ENCODE results near the gene GBP2.

The GBP2 gene

GRCh38 chr1:89121641-89122040 lies 4.3 kb downstream of the GBP2 start:
- Histone ChIP-seq H3K4me3 (ENCODE audit: low read length) (no peak overlapping the region), H3K36me3 (ENCODE audit: insufficient read depth, low read depth, low read length) (no peaks in the 10 kb centered on the region), H3K27me3 (ENCODE audit: insufficient read depth, low read length) (no peaks in the 10 kb centered on the region), H3K9me3 (ENCODE audit: insufficient read depth, low read depth, low read length) (no peaks in the 10 kb centered on the region), H3K27ac (ENCODE audit: low read length) (no peak overlapping the region), H3K9ac (ENCODE audit: low read depth, low read length) (no peak overlapping the region), H3K4me1 (ENCODE audit: insufficient read depth, low read length) (no peaks in the 10 kb centered on the region)

- H3K9me3 ChIP-seq (ENCODE audit: insufficient read depth, low read depth, low read length): no peaks in the 10 kb centered on the region
- no peak overlapping the region for H3K4me3 ChIP-seq (ENCODE audit: low read length)
- no peaks in the 10 kb centered on the region for H3K4me1 ChIP-seq (ENCODE audit: insufficient read depth, low read length)
- no peaks in the 10 kb centered on the region for H3K27me3 ChIP-seq (ENCODE audit: insufficient read depth, low read length)
- no peak overlapping the region for H3K27ac ChIP-seq (ENCODE audit: low read length)
- H3K36me3 ChIP-seq (ENCODE audit: insufficient read depth, low read depth, low read length): no peaks in the 10 kb centered on the region
- H3K9ac ChIP-seq (ENCODE audit: low read depth, low read length): no peak overlapping the region
These were observed 11.3 kb downstream of the GBP2 start for GRCh38 chr1:89114662-89115061.

GRCh38 chr1:89112871-89113613 lies 12.9 kb downstream of the GBP2 start:
- Histone ChIP-seq H3K9ac (ENCODE audit: low read depth, low read length) (no peak overlapping the region), H3K27ac (ENCODE audit: low read length) (no peak overlapping the region), H3K4me3 (ENCODE audit: low read length) (no peak overlapping the region), H3K27me3 (ENCODE audit: insufficient read depth, low read length) (no peaks in the 10 kb centered on the region), H3K36me3 (ENCODE audit: insufficient read depth, low read depth, low read length) (no peaks in the 10 kb centered on the region), H3K4me1 (ENCODE audit: insufficient read depth, low read length) (no peaks in the 10 kb centered on the region), H3K9me3 (ENCODE audit: insufficient read depth, low read depth, low read length) (no peaks in the 10 kb centered on the region)

GRCh38 chr1:89104687-89105086 lies 21.2 kb downstream of the GBP2 start:
- H3K36me3 ChIP-seq (ENCODE audit: insufficient read depth, low read depth, low read length): no peaks in the 10 kb centered on the region
- no peak overlapping the region for H3K4me3 ChIP-seq (ENCODE audit: low read length)
- H3K9me3 ChIP-seq (ENCODE audit: insufficient read depth, low read depth, low read length): no peaks in the 10 kb centered on the region
- H3K9ac ChIP-seq (ENCODE audit: low read depth, low read length): no peak overlapping the region
- no peaks in the 10 kb centered on the region for H3K27me3 ChIP-seq (ENCODE audit: insufficient read depth, low read length)
- H3K4me1 ChIP-seq (ENCODE audit: insufficient read depth, low read length): no peaks in the 10 kb centered on the region
- H3K27ac ChIP-seq (ENCODE audit: low read length): no peak overlapping the region

GRCh38 chr1:89104147-89104546 lies 21.8 kb downstream of the GBP2 start:
- Histone ChIP-seq H3K4me3 (ENCODE audit: low read length) (no peak overlapping the region), H3K4me1 (ENCODE audit: insufficient read depth, low read length) (no peaks in the 10 kb centered on the region), H3K9me3 (ENCODE audit: insufficient read depth, low read depth, low read length) (no peaks in the 10 kb centered on the region), H3K9ac (ENCODE audit: low read depth, low read length) (no peak overlapping the region), H3K36me3 (ENCODE audit: insufficient read depth, low read depth, low read length) (no peaks in the 10 kb centered on the region), H3K27me3 (ENCODE audit: insufficient read depth, low read length) (no peaks in the 10 kb centered on the region), H3K27ac (ENCODE audit: low read length) (no peak overlapping the region)

GRCh38 chr1:89102021-89102420 lies 23.9 kb downstream of the GBP2 start:
- Histone ChIP-seq H3K9me3 (ENCODE audit: insufficient read depth, low read depth, low read length) (no peaks in the 10 kb centered on the region), H3K27me3 (ENCODE audit: insufficient read depth, low read length) (no peaks in the 10 kb centered on the region), H3K9ac (ENCODE audit: low read depth, low read length) (no peak overlapping the region)

GRCh38 chr1:89100412-89100811 lies 25.5 kb downstream of the GBP2 start:
- Histone ChIP-seq H3K27me3 (ENCODE audit: insufficient read depth, low read length) (no peaks in the 10 kb centered on the region), H3K4me1 (ENCODE audit: insufficient read depth, low read length) (no peaks in the 10 kb centered on the region), H3K4me3 (ENCODE audit: low read length) (no peak overlapping the region)

More at GRCh38 chr1:89102021-89102420, 23.9 kb downstream of the GBP2 start:
- no peak overlapping the region for H3K4me3 ChIP-seq (ENCODE audit: low read length)
- no peak overlapping the region for H3K27ac ChIP-seq (ENCODE audit: low read length)
- H3K36me3 ChIP-seq (ENCODE audit: insufficient read depth, low read depth, low read length): no peaks in the 10 kb centered on the region
- no peaks in the 10 kb centered on the region for H3K4me1 ChIP-seq (ENCODE audit: insufficient read depth, low read length)

GRCh38 chr1:89098857-89099256 lies 27.1 kb downstream of the GBP2 start:
- no peak overlapping the region for H3K4me3 ChIP-seq (ENCODE audit: low read length)
- no peak overlapping the region for H3K9ac ChIP-seq (ENCODE audit: low read depth, low read length)
- no peaks in the 10 kb centered on the region for H3K4me1 ChIP-seq (ENCODE audit: insufficient read depth, low read length)

More at GRCh38 chr1:89100412-89100811, 25.5 kb downstream of the GBP2 start:
- Histone ChIP-seq H3K9me3 (ENCODE audit: insufficient read depth, low read depth, low read length) (peaks cover 3% of the 10 kb centered on the region; the same call in 1 of the 2 replicates), H3K9ac (ENCODE audit: low read depth, low read length) (no peak overlapping the region), H3K27ac (ENCODE audit: low read length) (no peak overlapping the region), H3K36me3 (ENCODE audit: insufficient read depth, low read depth, low read length) (no peaks in the 10 kb centered on the region)

GRCh38 chr1:89095737-89096136 lies 30.2 kb downstream of the GBP2 start:
- Histone ChIP-seq H3K27ac (ENCODE audit: low read length) (no peak overlapping the region), H3K9me3 (ENCODE audit: insufficient read depth, low read depth, low read length) (peaks cover 3% of the 10 kb centered on the region; the same call in 1 of the 2 replicates), H3K27me3 (ENCODE audit: insufficient read depth, low read length) (no peaks in the 10 kb centered on the region), H3K9ac (ENCODE audit: low read depth, low read length) (no peak overlapping the region), H3K4me1 (ENCODE audit: insufficient read depth, low read length) (no peaks in the 10 kb centered on the region), H3K4me3 (ENCODE audit: low read length) (no peak overlapping the region), H3K36me3 (ENCODE audit: insufficient read depth, low read depth, low read length) (no peaks in the 10 kb centered on the region)

More at GRCh38 chr1:89098857-89099256, 27.1 kb downstream of the GBP2 start:
- Histone ChIP-seq H3K27ac (ENCODE audit: low read length) (no peak overlapping the region), H3K27me3 (ENCODE audit: insufficient read depth, low read length) (no peaks in the 10 kb centered on the region), H3K36me3 (ENCODE audit: insufficient read depth, low read depth, low read length) (no peaks in the 10 kb centered on the region), H3K9me3 (ENCODE audit: insufficient read depth, low read depth, low read length) (peaks cover 3% of the 10 kb centered on the region; the same call in 1 of the 2 replicates)

GRCh38 chr1:89089962-89090361 lies 36.0 kb downstream of the GBP2 start:
- peaks cover 2% of the 10 kb centered on the region; the same call in 1 of the 2 replicates for H3K4me1 ChIP-seq (ENCODE audit: insufficient read depth, low read length)
- no peak overlapping the region for H3K27ac ChIP-seq (ENCODE audit: low read length)
- no peaks in the 10 kb centered on the region for H3K9me3 ChIP-seq (ENCODE audit: insufficient read depth, low read depth, low read length)
- H3K4me3 ChIP-seq (ENCODE audit: low read length): no peak overlapping the region
- H3K36me3 ChIP-seq (ENCODE audit: insufficient read depth, low read depth, low read length): no peaks in the 10 kb centered on the region
- H3K27me3 ChIP-seq (ENCODE audit: insufficient read depth, low read length): no peaks in the 10 kb centered on the region
- no peak overlapping the region for H3K9ac ChIP-seq (ENCODE audit: low read depth, low read length)

- no peaks in the 10 kb centered on the region for H3K27me3 ChIP-seq (ENCODE audit: insufficient read depth, low read length)
- H3K27ac ChIP-seq (ENCODE audit: low read length): no peak overlapping the region
- H3K9me3 ChIP-seq (ENCODE audit: insufficient read depth, low read depth, low read length): no peaks in the 10 kb centered on the region
- H3K4me3 ChIP-seq (ENCODE audit: low read length): no peak overlapping the region
- H3K4me1 ChIP-seq (ENCODE audit: insufficient read depth, low read length): peaks cover 2% of the 10 kb centered on the region; the same call in 1 of the 2 replicates
- H3K9ac ChIP-seq (ENCODE audit: low read depth, low read length): no peak overlapping the region
- H3K36me3 ChIP-seq (ENCODE audit: insufficient read depth, low read depth, low read length): no peaks in the 10 kb centered on the region
These were observed 37.3 kb downstream of the GBP2 start for GRCh38 chr1:89088572-89088971.

- no peak overlapping the region for H3K9ac ChIP-seq (ENCODE audit: low read depth, low read length)
- H3K27me3 ChIP-seq (ENCODE audit: insufficient read depth, low read length): no peaks in the 10 kb centered on the region
- peaks cover 2% of the 10 kb centered on the region; the same call in 1 of the 2 replicates for H3K4me1 ChIP-seq (ENCODE audit: insufficient read depth, low read length)
- no peaks in the 10 kb centered on the region for H3K36me3 ChIP-seq (ENCODE audit: insufficient read depth, low read depth, low read length)
- H3K27ac ChIP-seq (ENCODE audit: low read length): no peak overlapping the region
- H3K4me3 ChIP-seq (ENCODE audit: low read length): no peak overlapping the region
- H3K9me3 ChIP-seq (ENCODE audit: insufficient read depth, low read depth, low read length): no peaks in the 10 kb centered on the region
These were observed 38.7 kb downstream of the GBP2 start for GRCh38 chr1:89087241-89087640.
